H1 (cell line): ENCODE results near the gene EZH2. TPM values are rescaled to one million over a fixed set of nuclear protein-coding genes. Genes with fewer than 3 reads are reported as not detected.

ENCODE experiments used
- KDM1A ChIP-seq: fragments of 200-600, 300-600 bp; sonication (generic); IDR thresholded peaks from 2 replicates; pipeline ENCODE4 v1.7.1; 2016; ENCODE audit warnings: mild to moderate bottlenecking, low read length, borderline replicate concordance
- polyA plus RNA-seq, 7 experiments: library from polyadenylated mRNA; depleted of rRNA in 3 of 7; stranded (reverse) in 5 of 7; unstranded in 2 of 7; fragments of >200 nt in 5 of 7; fragments of 200-250 nt in 2 of 7; gene quantifications; 1 replicate in 5 of 7; 2 replicates in 1 of 7; 4 replicates in 1 of 7; pipeline versions ENCODE4 v1.2.1 to v1.2.3, GENCODE V29; 2011 to 2013; ENCODE audit warnings: missing spikeins in 2 of 7, mixed read lengths in 2 of 7
- total RNA-seq: library from RNA; stranded (reverse); fragmentation: NEBNext Ultra II Directional; extraction: Animal tissue kit (Norgen Biotek cat#: 25700); gene quantifications from 2 replicates; pipeline ENCODE4 v1.2.1, GENCODE V29; 2021

EZH2 gene
- total and polyA plus RNA-seq, 2 of the 8 experiments (the other 6 are each of a cell fraction or from before 2014, with no cell fraction given): 28.9 to 49.0 TPM

GRCh38 chr7:148883266-148884048, 634 bp downstream of the EZH2 start (continued):
- TF ChIP-seq KDM1A: no peak
- TF ChIP-seq, all 59 proteins: peak for 8
